NCI-H2171 treated with DMSO at 0.1 percent for 48 hours (cell line): ENCODE results near the gene PLEKHG4B.

Source experiments
- DNase-seq: peaks from one replicate; lab custom pipeline; 2025; lab: John Stamatoyannopoulos, UW

The PLEKHG4B gene

DNA sequence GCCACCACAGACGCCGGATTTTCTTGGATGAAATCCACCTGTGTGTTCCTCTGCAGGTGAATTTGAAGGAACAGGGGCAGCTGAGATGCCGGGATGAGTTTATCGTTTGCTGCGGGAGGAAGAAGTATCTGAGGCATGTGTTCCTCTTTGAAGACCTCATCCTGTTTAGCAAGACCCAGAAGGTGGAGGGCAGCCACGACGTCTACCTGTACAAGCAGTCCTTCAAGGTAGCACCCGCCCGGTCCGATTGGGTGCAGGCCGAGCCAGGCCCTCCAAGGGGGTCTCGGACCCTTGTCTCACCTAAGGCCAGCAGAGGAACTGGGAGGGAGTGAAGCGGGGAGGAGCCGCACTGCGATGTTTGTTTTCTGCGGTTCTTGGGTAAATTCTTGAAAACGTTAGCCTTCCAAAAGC lies 80.9 kb downstream of the PLEKHG4B start:
- no peak for DNase-seq

DNA sequence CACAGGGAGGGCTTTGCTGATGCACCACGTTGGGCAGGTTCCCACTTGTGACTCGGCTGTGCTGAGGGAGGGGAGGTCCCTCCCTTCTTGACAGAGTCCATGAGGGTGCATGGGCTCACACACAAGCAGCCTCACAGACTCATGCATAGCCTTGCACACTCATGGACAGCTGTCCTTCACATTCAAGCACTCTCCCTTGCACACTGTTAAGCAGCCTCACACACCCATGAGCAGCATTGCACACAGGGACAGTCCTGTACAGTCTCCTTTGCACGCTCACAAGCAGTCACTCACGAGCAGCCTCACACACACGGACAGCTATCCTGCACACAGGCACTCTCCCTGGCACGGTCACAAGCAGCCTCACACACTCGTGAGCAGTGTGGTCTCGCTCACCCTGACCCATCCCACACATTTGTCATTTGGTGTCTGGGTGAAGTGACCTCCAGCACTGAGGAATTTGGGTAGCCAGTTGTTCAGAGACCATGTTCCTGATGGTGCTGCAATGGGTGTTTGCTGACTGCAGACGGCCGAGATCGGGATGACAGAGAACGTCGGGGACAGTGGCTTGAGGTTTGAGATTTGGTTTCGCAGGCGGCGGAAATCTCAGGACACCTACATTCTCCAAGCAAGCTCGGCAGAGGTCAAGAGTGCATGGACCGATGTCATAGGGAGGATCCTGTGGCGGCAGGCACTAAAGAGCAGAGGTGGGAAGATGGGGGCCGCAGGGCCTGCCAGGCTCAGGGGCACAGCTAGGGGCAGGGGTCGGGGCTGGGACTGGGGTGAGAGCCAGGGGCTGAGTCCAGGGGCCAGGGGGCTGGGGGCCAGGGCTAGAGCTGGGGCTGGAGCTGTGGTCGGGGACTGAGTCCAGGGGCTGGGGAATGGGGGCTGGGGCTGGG lies 81.7 kb downstream of the PLEKHG4B start:
- no peak for DNase-seq

DNA sequence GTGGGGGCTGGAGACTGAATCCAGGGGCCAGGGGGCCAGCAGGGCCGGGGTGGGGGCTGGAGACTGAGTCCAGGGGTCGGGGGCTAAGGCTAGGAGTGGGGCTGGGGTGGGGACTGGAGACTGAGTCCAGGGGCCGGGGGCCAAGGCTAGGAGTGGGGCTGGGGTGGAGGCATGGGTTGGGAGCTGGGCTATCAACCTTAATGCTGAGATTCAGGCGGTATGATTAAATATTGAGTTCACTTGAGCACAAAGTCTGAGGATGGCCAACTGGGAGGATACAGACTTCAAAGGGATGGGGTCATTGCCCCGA lies 82.3 kb downstream of the PLEKHG4B start:
- no peak for DNase-seq

DNA sequence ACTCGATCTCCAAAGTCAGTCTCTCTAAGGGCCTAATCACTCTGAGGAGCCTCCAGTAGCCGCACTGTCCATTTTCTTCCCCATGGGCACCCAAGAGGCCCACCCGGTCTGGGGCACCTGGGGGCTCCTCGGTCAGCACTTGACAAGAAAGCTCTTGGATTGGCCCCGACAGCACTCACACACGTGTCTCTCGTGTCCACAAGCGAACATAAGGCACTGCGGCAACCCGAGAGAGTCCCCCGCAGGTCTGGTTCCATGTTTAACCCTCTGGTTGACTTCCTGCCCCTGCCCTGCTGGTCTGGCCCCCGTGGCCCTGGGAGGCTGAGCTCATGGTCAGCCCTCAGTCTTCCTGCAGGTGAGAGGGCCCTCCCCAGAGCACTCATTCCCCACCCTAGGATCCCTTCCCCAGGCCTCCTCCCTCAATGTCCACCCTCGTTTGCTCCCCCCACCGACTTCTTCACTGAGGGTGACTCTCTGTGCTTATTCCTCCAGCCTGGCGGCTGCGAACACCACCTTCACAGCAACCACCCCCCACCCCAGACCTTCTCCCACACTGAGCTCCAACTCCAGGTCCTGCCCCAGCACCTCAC lies 83.0 kb downstream of the PLEKHG4B start:
- DNase-seq: no peak

DNA sequence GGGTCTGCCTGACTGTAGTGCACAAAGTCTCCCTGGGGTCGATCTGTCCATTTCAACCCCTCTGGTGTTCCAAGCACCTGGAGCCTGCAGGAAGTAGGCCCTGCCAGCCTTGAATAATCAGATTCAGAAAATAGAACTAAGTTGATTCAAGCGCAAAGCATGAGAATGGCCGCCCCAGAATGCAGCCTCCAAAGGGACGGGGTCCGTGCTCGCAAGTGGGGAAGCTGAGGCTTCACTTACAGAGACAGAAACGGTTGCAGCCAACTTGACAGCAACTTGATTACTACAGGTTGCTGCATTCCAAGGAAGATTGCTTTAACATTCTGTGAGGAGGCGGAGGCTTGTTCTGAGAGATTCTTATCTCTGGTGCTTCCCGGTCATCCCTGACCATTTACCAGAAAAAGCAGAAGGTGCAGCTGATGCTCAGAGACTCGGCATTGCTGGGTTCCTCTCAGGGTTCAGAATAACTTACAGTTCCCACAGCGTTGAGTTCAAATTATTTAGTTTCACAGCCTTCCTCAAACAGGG lies 84.4 kb downstream of the PLEKHG4B start:
- DNase-seq: no peak

DNA sequence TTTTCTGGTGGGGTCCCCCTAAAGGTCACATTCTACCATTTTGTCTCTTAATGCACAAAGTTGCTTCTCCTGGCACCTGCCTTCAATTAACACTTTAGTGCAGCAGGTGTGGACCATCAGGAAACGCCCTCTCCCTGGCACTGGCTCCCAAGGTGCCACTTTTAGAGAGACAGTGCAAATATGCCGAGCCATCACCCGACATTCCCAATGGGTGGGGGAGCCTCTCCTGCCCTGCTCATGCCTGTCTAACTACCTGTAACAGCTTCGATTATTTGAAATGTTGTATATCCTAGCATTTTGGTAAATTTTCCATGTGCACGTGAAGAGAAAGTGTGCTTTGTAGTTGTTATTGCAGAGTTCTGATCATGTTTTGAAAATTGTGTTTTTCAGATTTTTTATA lies 86.1 kb downstream of the PLEKHG4B start:
- DNase-seq: no peak

DNA sequence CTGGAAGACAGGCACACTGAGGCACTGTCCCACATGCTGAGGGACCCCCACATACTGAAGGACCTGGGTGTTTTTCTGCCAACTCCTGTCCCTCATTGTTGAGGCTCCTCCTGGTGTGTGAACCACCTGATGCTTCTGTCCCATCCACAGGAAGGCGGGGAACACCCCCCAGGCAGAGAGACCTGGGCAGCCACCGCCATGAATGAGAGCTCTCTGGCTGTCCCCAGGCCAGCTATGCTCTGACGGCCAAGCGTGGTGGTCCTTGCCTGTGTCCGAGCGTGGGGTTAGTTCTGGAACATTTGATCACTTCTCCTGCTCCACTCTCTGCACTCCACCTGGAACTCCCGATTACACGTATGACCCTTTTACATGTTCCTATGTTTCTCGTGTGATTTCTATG lies 87.4 kb downstream of the PLEKHG4B start:
- no peak for DNase-seq

DNA sequence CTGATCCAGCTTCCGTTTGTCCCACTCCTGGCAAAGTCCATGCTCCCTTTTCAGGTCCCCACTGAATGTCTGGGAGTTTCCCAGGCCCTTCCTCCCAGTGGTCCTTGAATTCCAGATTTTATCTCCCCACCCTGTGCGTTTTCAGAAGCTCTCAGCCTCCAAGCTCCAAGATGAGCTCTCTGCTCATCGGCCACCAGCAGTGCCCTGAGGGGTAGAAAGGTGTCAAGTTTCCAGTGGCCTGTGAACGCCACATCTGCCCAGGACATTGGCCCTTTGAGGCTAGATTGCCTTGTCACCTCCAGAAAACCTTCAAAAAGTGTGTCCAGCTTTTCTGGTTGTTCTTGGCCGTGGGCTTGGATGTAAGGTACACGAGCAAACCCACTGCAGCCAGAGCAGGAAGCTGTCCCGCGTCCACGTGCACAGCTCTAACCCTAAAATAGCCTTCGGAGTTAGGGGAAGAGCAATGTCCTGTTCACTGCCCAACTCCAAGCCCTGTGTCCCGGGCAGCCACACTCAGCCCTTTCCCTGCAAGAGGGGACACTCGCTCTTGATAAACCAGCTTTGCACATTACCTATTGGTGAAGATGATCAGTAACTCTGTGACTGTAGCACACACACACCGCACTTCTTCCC lies 88.4 kb downstream of the PLEKHG4B start:
- no peak for DNase-seq

DNA sequence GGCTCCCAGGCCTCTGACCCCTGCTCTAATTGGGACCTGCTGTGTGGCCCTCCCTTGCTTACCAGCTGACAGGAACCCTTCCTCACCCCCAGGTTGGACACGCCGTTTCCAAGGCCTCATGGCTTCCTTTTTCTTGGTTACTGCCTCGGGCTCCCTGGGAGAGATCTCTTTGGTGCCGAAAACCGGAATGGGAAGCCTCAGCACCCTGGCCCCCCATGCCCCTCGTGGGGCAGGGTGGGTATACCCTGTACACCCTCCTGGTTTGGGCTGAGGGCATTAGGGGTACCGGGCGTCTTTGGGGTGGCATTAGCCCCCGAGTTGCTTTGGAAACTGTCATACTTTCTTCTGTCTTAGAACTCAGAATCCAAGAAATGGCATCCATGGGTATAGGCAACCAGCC lies 89.2 kb downstream of the PLEKHG4B start:
- no peak for DNase-seq

DNA sequence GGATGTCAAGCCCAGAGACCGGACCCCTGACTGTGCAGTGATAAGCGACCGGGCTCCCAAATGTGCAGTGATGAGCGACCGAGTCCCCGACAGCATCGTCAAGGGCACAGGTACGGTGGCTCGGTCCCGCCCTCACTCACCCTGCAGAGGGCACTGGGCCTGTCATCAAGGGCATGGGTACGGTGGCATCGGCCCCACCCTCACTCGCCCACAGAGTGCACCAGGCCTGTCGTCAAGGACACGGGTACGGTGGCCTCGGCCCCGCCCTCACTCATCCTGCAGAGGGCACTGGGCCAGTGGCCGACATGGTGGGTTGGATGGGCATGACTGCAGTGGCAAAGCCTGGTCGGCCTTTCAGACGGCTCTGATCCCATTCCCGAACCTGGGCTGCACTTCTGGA lies 89.6 kb downstream of the PLEKHG4B start:
- DNase-seq: no peak

DNA sequence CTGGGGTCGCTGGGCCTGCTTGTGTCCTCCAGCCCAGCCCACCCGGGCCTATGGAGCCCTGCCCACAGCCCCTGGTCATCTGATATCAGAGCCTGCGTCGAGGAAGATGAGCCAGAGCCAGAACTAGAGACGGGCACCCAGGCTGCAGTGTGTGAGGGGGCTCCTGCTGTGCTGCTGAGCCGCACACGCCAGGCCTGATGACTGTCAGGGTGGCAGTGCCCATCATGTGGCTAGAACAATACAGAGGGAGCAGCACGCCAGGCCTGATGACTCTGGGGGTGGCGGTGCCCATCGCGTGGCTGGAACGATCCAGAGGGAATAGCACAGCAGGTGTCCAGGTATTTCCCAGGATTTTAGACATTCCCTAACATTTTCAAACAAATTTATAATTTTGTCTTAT lies 90.2 kb downstream of the PLEKHG4B start:
- no peak for DNase-seq

DNA sequence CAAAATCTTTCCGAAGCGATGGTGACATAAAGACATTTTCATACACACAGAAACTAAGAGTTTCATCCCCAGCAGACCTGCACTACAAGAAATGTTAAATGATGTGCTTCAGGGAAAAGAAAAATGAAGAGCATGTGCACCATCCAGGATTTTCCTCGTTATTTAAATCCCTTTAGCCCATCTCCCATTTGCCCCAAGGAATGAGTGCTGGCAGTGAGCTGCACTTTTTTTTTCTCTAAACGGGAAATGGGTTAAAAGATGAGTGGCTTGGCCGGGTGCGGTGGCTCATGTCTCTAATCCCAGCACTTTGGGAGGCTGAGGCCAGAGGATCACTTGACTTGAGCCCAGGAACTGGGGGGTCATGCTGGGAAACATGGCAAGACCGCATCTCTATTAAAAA lies 92.5 kb downstream of the PLEKHG4B start:
- no peak for DNase-seq

DNA sequence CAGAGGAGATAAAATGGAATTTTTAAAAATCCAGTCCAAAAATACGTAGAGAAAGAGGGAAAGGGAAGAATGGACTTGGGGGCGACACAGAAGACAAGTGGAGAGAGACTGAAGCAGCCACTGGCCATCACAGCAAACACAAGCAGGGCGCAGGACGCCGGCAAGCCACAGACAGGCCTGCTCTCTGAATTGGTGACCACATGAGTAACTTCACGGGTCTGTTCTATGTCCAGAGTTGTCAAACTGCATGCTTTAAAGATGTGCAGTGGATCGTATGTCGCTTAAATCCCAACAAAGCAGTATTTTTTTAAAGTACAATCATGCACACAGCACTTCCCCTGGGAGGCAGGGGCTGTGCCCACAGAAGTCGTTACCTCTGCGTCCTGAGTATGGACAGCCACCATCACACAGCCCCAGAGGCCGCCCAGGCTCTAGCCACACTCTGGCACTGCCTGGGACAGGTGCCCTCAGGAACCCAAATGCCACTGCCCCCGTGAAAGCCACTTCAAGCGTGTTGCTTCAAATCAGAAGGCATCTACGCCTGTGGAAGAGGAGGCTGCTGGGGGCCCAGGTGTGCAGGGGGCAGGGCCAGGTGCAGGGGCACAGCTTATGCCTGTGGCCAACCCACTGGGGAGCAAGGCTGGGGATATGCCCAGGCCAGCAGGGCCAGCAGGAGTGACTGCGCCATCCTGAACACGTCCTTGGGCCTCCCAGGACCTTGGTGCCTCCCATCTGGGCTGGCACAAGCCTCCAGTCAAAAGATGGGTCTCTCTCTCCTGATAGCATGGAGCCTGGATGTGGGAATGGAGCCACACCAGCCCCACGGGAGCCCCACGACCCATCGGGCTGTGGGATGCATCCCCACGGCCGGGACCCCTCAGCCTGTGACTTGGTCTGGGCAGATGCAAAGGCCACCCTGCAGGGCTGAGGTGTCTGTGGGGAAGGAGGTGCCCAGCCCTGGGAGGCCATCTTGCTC lies 93.4 kb downstream of the PLEKHG4B start:
- no peak for DNase-seq

DNA sequence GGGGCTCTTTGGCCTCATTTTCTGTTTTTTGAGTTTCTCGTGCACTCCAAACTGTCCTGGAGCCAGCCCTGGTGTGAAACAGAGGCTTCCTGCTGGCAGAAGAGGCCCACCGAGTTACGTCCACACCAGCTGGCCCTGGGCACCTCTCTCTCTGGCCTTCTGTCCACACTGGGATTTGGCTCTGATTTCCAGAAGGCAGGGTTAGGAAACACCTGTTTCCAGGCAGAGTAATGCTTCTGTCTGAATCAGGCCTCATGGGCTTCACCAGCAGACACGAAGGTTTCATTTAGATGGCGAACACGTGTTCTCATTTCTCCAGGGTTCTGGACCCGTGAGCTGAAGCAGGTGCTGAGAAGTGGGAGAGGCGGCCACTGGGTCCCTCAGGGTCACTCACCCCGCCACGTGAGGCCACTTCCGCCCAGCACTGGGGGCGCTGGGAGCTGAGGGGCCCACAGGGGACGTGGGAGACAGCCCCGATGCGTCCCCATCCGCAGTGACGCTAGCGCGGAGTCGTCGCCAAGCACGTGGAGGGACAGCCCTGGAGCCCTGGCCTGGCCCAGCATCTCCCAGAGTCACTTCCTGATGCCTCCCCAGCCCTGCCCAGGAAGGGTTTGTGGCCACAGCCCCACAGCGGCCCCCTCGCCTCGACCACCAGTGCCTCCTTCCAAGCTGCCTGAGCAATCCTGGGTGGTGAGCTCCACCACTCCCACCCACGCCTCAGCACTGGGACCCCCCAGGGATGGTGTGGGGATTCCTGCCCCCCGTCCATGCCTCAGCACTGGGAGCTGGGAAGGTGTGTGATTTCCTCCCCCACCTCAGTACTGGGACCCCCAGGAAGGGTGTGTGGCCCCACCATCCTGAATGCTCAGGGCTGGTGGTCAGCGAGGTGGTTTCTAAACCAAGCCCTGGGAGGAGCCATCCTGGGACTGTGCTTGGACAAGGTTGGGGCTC lies 94.4 kb downstream of the PLEKHG4B start:
- no peak for DNase-seq

DNA sequence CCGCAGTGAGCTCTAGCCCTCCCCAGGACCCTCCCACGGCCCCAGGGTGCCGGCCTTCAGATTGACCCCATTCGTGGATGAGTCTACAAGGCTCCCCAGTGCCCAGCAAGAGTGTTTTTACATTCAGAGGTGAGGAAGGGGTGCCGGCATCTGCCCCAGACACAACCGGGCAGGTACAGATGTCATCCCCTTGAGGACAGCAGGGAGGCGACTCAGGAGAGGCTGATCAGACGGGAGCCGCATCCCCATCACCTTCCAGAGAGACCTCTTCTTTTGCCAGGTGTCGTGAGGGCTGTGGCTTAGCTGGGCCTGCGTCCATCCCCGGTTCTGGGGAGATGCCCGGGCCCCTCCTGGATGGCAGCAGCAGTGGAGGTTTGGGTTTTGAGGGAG lies 95.1 kb downstream of the PLEKHG4B start:
- DNase-seq: no peak

DNA sequence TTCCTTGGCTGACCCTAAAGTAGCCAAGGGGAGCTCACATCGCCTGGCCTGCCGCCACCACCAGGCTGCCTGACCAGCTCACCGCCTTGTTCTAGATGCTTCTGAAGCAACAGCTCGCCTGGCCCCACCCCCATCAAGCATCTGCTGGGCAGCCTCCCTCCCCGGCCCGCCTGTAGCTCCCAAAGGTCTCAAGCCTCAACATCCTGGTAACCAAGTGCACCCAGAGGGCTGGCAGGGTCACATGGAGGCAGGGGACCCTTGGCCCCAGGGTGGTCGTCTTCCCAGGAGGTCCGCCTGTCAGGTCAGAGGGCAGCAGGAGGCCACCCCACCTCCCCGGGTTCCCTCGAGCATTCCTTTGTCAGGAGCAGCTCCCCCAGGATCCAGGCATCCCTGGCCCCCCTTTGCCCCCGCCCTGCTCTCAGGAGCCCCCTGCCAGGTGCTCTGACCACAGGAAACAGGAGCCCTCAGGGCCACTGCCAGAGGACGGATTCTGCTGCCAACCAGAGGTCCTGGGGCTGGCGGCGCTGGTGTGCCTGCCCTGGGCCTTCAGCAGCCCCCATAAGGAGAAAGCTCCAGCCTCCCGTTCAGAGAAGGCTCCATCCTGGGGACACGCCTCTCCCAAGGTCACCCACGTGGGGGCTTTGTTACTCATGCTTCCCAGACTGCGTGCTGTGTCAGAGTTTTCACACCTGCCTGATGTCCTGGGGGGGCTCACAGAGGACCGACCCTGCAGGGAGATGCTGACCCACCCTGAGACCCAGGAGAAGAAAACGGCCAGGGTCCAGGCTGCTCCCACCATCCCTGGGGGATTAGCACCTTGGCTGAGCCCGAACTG lies 95.9 kb downstream of the PLEKHG4B start:
- DNase-seq: no peak

DNA sequence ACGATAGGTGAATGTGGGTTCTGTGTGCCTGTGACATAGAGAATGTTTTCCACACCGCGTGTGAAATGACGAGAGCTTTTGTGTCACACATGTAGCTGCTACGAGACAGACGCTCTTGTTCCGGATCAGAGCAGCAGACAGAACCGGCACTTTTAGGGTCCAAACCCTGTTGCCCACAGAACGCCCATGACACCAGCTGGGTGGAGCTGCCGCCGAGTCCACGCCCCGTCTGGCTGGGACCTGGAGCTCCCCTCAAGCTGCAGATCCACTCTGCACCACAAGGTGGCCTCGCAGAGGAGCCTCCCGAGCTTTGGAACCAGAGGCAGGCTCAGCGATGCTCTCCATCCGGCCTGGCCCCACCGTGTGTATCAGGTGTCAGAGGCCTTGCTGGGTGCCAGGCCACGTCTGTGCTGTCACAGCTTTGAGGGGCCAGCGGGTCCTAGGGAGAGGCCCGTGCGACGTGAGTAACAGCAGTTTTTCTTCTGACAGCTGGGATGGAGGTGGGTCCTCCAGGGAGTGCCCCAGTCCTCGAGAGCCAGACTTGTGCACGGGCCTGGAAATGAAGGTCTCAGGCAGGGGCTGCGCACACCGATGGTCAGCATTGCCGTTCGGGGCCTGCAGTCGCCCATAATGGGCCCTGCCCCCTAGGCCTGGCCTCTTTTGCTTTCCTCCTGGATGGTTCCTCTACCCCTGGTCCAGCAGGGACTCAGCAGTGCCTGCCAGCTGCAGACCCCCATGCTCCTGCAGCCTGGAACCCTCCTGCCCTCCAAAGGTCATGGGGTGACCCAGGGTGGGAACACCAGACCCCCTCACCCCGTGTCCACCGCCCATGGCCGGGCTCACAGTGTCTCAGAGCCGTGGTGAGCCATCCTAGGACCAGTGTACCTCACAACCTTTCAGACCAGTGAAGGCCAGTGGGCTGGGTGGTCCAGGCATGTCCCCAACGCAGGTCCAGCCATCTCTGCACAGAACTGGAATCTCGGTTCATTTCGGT lies 96.8 kb downstream of the PLEKHG4B start:
- peak; percentile 89 for DNase-seq

DNA sequence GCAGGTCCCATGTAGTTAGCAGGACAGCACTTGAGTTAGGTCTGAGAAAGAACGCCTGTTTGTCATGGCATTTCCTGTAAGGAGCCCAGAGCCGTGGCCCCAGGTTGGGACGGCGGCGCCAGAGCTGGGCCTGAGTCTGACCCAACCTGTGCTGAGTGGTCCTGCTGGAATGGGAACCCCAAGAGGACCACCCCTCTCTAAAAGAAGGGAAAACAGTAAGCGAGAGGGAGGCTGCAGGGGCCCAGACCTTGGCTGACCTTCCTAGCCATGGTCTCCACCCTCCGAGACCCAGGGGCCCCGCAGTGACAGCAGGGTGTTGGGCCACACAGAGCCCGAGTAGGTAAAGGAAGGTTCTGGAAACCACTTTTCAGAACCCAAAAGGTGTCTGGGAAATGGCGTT lies 97.5 kb downstream of the PLEKHG4B start:
- no peak for DNase-seq

DNA sequence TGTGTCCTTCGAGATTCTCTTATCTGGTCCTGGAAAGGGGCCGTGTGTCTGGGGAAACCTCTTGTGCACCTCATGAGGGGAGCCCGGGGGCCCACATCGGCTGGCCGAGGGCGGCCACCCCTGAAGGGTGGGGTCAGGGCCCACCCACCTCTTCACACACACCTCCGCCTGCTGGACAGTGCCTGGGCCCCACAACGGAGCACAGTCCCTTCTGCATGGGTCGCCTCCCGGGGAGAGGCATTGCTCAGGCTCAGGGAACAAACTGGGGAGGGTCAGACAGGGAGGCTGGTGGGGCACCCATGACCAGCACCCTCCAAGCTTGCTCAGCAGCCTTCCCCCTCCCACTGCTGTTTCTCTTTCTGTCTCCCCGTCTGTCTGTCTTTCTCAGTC lies 98.0 kb downstream of the PLEKHG4B start:
- no peak for DNase-seq
